Kidney tubule cell (primary cell): ENCODE data around the gene INPP5A.
A peak's percentile ranks its signal among the peaks of the same experiment; 100 is the strongest.
"Not testable (repeated sequence)": the region's sequence is repeated elsewhere in the genome, so short reads cannot be mapped to it uniquely, and the experiment has no call there.

Source experiments
- DNase-seq: peaks from one replicate; pipeline ENCODE4 v3.0.0-alpha.2; 2018; ENCODE audit warnings: low spot score

INPP5A gene

DNA sequence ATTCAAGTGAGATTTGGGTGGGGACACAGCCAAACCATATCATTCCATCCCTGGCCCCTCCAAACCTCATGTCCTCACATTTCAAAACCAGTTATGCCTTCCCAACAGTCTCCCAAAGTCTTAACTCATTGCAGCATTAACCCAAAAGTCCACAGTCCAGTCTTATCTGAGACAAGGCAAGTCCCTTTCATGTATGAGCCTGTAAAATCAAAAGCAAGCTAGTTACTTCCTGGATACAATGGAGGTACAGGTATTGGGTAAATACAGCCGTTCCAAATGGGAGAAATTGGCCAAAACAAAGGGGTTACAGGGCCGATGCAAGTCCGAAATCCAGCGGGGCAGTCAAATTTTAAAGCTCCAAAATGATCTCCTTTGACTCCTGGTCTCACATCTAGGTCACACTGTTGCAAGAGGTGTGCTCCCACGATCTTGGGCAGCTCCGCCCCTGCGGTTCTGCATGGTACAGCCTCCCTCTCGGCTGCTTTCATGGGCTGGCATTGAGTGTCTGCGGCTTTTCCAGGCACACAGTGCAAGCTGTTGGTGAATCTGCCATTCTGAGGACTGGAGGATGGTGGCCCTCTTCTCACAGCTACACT, 61.5 kb downstream of the INPP5A start:
- not testable (repeated sequence) for DNase-seq

DNA sequence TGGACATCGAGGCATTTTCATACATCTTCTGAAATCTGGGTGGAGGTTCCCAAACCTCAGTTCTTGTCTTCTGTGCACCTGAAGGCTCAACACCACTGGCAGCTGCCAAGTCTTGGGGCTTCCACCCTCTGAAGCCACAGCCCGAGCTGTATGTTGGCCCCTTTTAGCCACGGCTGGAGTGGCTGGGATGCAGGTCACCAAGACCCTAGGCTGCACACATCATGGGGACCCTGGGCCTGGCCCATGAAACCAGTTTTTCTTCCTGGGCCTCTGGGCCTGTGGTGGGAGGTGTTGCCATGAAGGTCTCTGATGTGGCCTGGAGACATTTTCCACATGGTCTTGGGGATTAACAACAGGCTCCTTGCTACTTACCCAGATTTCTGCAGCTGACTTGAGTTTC, 62.1 kb downstream of the INPP5A start:
- DNase-seq: no peak

DNA sequence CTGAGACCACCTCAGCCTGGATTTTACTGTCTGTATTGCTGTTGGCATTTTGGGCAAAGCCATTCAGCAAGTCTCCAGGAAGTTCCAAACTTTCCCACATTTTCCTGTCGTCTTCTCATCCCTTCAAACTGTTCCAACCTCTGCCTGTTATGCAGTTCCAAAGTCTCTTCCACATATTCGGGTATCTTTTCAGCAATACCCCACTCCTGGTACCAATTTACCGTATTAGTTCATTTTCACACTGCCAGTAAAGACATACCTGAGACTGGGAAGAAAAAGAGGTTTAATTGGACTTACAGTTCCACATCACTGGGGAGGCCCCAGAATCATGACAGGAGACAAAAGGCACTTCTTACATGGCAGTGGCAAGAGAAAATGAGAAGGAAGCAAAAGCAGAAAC, 62.8 kb downstream of the INPP5A start:
- DNase-seq: no peak

DNA sequence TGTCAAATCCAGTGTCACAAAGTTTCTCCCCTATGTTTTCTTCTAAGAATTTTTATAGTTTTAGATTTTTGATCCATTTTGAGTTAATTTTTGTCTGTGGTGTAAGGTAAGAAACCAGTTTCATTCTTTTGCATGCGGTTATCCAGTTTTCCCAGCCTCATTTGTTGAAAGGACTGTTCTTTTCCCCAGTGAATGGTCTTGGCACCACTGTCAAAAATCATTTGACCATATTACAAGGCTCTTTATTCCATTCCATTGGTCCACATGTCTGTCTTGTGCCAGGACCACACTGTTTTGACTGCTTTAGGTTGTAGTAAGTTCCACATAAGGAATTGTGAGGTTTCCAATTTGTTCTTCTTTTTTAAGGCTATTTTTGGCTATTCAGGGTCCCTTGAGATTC, 64.0 kb downstream of the INPP5A start:
- DNase-seq: no peak

DNA sequence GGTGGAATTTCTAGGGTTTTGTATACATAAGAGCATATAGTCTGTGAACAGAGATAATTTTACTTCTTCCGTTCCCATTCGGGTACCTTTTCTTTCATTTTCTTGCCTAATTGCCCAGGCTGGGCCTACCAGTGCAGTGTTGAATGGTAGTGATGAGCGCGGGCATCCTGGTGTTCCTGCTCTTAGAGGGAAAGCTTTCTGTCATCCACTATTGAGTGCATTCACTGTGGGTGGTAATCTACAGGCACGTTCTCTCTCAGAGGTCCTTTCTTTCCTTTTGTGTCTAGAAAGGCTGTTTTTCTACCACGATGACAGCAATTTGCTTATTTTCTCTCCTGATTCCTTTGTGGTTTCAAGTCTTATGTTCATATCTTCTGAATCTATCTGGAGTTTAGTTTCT, 65.0 kb downstream of the INPP5A start:
- no peak for DNase-seq

DNA sequence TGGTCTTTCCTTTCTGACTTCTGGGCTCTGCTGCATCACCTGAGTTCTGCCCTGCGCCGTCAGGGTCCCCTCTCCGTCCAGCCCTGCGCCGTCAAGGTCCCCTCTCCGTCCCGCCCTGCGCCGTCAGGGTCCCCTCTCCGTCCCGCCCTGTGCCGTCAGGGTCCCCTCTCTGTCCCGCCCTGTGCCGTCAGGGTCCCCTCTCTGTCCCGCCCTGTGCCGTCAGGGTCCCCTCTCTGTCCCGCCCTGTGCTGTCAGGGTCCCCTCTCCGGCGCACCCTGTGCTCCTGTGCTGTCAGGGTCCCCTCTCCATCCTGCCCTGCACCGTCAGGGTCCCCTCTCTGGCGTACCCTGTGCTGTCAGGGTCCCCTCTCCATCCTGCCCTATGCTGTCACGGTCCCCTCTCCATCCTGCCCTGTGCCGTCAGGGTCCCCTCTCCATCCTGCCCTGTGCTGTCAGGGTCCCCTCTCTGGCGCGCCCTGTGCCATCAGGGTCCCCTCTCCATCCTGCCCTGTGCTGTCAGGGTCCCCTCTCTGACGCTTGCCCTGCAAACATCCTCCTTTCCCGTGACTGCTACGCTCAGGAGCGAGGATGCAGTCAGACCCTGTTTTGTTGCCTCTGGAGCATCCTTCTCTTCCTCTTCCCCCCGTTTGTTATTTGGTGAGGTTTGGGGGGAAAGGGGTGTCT, 66.4 kb downstream of the INPP5A start:
- no peak for DNase-seq

DNA sequence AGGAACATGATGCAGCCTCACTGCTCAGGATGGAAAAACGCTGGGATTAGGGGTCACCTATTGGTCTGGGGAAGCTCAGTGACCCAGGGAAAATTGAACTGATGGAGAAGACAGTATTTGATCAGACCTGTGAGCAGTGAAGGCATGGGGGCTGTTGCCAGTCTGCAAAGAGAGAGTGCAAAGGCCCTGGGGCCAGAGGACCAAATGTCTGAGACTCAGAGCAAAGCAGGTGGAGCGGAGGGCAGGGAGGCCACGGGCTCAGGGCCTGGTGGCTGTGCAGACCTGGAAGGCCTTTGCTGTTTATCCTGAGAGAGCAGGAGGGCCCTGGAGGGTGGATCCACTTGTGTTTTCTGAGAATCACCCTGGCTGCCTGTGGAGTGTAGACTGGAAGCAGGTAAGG, 67.1 kb downstream of the INPP5A start:
- no peak for DNase-seq

DNA sequence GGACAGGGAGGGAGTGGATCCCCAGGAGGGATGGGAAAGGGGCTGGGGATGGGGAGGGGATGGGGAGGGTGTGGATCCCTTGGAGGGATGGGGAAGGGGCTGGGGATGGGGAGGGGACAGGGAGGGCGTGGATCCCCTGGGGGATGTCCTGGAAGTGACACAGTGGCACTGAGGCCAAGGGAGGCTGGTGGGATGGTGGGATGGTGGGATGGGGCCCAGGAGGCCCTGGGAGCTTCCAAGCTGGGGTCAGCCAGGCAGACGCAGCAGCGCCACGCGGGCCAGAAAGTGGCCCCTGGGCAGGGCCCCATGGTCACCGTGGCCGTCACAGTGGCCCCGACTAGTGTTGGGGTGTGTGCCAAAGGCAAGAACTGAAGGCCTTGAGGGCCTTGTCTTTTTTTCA, 67.8 kb downstream of the INPP5A start:
- DNase-seq: no peak

DNA sequence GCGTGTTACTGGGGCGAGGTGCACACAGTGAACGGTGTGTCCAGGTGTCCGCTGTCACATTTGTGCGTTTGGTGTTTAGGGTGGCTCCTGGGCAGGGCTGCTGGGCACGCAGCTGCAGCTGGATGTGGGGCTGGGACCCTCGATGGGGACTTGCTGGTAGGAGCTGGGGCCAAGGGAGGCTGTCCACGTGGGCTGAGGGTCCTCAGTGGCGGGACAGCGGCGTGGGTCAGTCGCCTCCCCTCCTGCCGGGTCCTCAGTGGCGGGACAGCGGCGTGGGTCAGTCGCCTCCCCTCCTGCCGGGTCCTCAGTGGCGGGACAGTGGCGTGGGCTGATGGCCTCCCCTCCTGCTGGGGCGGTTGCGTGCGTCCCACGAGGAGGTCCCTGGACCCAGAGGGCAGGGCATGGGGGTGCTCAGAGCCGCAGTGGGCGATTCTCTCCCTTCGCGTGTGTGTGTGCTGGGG, 68.5 kb downstream of the INPP5A start:
- DNase-seq: no peak

DNA sequence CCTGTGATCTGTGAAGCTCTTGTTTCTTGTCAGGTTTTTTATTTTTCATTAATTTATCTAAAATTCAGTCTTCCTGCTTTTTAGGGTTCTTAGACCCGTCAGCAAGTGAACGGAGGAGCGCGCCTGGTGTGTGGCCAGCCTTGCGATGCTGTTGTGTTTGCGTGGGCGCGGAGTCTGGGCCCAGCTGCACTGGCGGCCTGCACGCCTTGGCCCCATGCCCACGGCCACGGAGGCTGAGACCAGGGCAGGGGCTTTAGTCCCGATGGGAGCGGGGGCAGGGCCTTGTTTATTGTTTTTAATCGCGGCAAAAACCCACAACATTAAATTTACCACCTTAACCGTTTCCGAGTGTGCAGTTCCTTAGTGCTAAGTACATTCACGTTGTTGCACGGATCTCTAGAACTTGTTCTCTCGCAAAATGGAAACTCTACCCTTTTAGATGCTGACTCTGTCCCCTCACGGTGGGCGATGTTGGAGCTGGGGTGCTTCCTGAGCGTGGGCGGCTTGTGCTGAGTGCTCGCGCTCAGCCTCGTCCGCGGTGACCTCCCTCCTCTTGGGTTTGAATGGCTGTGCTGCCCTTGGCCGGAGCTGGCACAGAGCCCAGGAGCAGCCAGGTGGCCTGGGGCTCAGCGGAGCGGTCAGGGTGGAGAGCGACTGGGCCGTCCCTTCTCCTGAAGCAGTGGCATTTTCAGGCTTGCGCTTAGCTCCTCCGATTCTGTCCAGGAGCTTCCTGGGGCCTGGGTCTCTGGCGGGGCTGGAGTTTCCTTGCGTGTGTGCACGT, 69.1 kb downstream of the INPP5A start:
- peak; percentile 62 for DNase-seq

DNA sequence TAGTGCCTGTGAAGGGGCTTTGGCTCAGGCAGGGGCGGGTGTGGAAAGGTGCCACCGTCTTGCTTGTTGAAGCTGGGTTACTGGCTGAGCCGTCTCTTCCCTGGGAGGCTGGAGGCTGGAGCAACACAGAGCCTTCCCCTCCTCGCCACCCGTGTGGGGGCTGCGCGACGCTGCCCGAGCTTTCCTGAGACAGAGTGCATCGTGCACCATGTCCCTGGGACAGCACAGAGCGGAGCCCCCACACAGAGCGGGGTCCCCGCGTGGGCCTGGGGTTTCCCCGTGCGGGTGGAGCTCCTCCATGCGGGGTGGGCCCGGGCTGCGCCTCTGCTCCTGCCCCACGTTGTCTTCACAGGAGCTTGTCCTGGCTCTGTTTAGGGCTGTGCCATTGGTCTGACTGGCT, 69.9 kb downstream of the INPP5A start:
- DNase-seq: no peak

DNA sequence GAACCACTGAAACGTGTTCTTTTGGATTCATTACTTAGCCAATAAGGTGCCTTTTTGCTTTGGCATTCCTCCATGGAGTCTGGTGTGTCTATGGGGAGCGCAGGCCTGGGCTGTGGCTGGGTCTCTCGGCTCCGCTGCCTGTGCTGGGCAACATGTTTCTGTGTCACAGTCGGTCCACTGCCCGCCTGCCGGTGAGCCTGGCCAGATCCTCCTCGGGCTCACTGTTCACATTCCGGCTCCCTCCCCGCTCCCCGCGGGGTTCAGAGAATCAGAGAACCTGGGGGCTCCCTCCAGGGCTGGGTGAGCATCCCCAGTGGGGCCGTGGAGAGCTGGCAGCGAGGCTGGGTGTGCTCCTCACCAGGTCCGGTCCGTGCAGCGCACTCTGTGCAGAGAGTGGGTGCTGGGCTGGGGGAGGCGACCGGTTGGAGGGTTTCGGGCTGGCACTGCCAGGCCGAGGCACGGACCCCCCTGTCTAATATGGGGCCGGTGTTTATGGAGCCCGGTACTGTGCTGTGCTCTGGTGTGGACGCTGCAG, 70.4 kb downstream of the INPP5A start:
- no peak for DNase-seq

DNA sequence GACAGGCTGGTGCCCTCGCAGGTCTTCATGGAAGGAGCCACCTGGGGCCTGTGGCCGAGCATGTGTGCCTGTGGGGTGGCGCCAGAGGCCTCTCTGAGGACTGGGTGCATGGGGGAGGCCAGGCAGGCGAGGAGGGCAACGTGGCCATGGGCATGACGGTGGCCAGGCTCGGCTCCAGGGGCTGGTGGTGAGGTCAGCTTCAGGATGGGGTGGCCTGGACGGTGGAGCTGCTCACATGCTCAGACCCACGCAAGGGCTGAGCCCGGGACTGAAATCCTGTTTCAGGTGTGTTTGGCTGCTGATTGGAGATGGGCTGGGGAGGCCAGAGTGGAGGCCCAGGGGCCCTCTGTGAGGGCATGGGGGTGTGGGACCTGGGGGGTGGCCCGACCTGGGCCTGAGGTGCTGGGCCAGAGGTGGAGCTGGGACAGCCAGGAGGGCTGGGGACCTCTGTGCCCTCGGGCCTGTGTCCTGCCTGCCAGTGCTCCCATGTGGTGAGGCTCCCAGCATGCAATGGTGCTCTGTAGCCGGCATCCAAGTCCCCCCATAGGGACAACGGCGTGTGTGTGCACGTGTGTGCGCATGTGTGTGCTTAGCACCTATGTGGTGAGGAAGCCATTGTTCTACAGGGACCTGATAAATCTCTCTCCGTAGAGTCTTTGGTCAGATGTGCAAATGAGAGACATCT, 71.1 kb downstream of the INPP5A start:
- DNase-seq: no peak

DNA sequence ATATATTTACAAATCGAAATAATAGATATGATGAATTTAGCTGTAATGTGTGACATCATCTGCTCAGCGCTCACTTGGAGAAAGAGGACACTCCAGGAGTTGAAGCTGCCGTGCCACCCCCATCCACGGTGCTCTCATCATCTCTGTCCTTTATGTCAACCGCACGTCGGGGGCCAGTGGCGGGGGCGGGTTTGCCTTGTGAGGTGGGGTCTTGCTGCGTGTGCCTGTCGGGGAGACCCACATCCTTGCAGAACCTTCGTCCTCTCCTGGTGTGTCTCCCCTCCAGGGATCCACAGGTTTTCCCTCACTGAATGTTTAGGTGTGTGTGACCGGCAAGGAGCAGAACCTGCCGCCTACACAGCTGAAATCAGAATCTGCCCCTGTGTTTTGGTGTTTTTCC, 71.6 kb downstream of the INPP5A start:
- DNase-seq: no peak

DNA sequence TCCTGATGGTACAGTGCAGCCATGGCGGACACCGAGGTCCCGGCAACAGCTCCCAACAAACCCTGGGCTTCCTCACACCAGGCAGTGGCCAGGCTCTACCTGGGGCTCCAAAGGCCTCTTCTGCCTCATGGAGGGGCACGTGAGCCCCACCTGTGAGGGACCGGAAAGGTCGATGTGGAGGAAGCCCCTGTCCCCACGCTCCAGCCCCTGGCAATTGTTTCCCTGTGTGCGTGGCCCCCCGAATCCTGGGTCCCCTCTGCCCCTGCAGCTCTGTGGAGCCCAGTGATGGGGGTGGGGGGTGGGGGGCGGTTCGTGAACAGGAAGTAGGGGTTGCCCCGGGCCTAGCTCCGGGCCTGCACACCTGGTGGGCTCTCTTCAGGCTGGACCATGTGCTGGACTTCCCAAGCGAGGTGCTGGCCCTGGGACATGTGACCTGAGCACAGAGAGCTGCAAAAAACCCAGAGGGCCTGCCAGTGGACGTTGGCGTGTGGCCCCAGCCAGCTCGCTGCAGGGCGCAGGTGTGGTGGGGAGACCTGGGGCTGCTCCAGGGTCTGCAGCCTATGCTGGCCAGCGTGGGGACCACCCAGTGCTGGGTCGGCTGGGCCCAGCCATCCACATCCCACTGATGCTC, 72.6 kb downstream of the INPP5A start:
- DNase-seq: no peak

DNA sequence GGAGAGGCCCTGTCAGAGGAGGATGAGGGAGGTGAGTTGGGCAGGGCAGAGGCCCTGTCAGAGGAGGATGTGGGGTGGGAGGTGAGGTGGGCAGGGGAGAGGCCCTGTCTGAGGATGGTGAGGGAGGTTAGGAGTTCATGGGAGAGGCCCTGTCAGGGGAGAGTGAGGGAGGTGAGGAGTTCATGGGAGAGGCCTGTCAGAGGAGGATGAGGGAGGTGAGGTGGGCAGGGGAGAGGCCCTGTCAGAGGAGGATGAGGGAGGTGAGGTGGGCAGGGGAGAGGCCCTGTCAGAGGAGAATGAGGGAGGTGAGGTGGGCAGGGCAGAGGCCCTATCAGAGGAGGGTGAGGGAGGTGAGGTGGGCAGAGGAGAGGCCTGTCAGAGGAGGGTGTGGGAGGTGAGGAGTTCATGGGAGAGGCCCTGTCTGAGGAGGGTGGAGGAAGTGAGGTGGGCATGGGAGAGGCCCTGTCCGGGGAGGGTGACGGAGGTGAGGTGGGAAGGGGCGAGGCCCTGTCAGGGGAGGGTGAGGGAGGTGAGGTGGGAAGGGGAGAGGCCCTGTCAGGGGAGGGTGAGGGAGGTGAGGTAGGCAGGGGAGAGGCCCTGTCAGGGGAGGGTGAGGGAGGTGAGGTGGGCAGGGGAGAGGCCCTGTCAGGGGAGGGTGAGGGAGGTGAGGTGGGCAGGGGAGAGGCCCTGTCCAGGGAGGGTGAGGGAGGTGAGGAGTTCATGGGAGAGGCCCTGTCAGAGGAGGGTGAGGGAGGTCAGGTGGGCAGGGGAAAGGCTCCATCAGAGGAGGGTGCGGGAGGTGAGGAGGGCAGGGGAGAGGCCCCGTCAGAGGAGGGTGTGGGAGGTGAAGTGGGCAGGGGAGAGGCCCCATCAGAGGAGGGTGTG, 73.7 kb downstream of the INPP5A start:
- DNase-seq: no peak

DNA sequence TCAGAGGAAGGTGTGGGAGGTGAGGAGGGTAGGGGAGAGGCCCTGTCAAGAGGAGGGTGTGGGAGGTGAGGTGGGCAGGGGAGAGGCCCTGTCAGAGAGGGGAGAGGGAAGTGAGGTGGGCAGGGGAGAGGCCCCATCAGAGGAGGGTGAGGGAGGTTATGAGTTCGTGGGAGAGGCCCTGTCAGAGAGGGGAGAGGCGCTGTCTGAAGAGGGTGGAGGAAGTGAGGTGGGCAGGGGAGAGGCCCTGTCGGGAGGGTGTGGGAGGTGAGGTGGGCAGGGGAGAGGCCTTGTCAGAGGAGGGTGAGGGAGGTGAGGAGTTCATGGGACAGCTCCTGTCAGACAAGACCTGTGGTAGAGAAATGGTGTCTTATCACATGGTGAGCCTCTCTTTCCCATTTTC, 74.4 kb downstream of the INPP5A start:
- no peak for DNase-seq

DNA sequence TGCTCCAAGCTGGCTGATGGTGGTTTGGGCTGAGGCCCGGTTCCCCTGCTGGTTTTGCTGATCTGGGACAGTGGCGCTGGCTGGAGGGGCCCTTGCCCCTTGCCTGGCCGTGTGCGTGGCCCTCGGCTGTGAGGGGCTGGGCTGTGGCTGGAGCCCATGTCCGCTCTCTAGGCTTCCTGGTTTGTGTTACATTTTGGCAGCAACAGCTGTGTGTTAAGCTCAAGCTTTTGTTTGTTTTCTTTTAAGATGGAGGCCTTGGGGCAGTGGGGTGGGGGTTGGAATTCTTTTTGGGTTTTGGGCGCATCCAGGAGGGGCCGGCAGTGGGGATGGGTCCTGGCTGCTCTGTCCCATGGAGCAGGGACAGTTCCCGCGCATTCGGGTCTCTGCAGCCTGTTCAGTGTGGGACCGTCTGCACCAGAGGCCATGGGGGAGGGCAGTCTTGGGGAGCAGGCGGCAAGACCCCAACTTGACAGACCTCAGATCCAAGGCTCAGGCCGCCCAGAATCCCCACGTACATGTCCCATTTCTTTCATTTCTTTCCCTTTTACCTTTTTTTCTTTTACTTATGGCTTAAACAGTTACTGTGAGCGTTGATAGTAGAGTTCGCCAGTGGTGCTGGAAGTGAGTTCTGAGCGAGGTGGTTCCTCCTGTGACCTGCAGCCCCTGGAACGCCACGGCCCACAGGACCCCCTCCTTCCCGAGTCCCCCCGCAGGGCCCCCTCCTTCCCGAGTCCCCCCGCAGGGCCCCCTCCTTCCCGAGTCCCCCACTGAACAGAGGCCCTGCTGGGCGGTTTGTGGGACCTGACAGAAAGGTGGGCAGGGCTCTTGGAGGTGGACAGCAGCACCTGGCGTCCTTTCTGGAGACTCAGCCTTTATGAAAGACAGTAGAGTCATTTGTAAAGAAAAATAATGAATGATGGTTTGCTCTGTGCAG, 75.3 kb downstream of the INPP5A start:
- DNase-seq: no peak

DNA sequence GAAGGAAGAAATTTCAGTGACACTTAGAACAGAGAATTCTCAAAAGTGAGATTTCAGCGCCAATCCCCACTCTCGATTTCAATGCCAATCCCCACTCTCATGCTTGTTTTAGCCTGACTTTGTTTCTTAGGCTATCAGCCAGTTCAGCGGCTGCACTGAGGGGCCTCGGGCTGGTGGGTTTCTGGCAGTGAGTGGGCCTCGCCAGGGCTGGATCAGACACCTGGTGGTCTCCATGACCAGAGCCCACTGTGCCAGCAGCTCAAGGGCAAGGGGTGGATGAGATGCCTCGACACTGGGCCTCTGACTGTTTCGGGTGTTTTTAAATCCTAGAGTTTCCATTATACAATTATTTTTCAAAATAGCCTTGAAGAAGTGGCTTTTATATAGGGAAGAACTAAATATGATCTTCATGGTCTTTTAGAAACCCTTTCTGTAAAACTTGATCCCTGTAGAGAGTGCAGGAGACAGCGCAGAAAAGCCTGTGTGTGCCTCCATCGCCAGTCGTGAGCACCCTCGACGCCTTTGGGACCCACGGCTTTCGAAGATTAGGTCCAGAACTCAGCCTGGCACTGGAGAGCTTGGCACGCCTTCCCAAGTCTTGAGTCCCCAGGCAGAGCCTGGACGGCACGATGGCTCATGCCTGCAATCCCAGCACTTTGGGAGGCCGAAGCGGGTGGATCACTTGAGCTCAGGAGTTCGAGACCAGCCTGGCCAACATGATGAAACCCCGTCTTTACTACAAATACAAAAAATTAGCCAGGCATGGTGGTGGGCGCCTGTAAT, 76.2 kb downstream of the INPP5A start:
- DNase-seq: no peak
